WTC11 (cell line): ENCODE results near the gene CLDN5.

Experiments used
- CBFB ChIP-seq: sonication (generic); formaldehyde crosslinking; IDR thresholded peaks from 2 replicates; pipeline ENCODE4 v1.8.1; 2022; ENCODE audit warnings: mild to moderate bottlenecking, low read depth, missing genetic modification reagents
- CREM ChIP-seq: sonication (generic); formaldehyde crosslinking; IDR thresholded peaks from 2 replicates; pipeline ENCODE4 v1.8.1; 2022; ENCODE audit warnings: mild to moderate bottlenecking, missing genetic modification reagents, moderate library complexity
- FOXK1 ChIP-seq: sonication (generic); formaldehyde crosslinking; IDR thresholded peaks from 2 replicates; pipeline ENCODE4 v1.8.0; 2022; ENCODE audit warnings: mild to moderate bottlenecking, moderate library complexity, missing genetic modification reagents
- JUN ChIP-seq: sonication (generic); formaldehyde crosslinking; IDR thresholded peaks from 2 replicates; pipeline ENCODE4 v1.8.0; 2023; ENCODE audit warnings: mild to moderate bottlenecking, missing genetic modification reagents
- OVOL2 ChIP-seq: fragments of 250-450 bp; sonication (Bioruptor Pico); IDR thresholded peaks from 2 replicates; pipeline ENCODE4 v1.9.0; 2021; ENCODE audit warnings: mild to moderate bottlenecking, borderline replicate concordance
- SMAD3 ChIP-seq: sonication (generic); formaldehyde crosslinking; IDR thresholded peaks from 2 replicates; pipeline ENCODE4 v1.8.0; 2022; ENCODE audit warnings: missing genetic modification reagents, mild to moderate bottlenecking, borderline replicate concordance
- USF1 ChIP-seq: sonication (generic); formaldehyde crosslinking; IDR thresholded peaks from 2 replicates; pipeline ENCODE4 v1.8.0; 2022; ENCODE audit warnings: mild to moderate bottlenecking, missing genetic modification reagents
- ZMAT4 ChIP-seq: fragments of 250-450 bp; sonication (Bioruptor Pico); IDR thresholded peaks from 2 replicates; pipeline ENCODE4 v1.9.0; 2021; ENCODE audit warnings: mild to moderate bottlenecking
- ZNF317 ChIP-seq: sonication (generic); formaldehyde crosslinking; IDR thresholded peaks from 2 replicates; pipeline ENCODE4 v1.8.1; 2023; ENCODE audit warnings: low read depth, mild to moderate bottlenecking, moderate library complexity, missing genetic modification reagents, borderline replicate concordance
- TF ChIP-seq, protein P1 (sequence below): fragments of 200-600 bp; IDR thresholded peaks from 2 replicates; pipeline ENCODE4 v1.8.0; 2022; ENCODE audit warnings: antibody characterized with exemption

DNA sequence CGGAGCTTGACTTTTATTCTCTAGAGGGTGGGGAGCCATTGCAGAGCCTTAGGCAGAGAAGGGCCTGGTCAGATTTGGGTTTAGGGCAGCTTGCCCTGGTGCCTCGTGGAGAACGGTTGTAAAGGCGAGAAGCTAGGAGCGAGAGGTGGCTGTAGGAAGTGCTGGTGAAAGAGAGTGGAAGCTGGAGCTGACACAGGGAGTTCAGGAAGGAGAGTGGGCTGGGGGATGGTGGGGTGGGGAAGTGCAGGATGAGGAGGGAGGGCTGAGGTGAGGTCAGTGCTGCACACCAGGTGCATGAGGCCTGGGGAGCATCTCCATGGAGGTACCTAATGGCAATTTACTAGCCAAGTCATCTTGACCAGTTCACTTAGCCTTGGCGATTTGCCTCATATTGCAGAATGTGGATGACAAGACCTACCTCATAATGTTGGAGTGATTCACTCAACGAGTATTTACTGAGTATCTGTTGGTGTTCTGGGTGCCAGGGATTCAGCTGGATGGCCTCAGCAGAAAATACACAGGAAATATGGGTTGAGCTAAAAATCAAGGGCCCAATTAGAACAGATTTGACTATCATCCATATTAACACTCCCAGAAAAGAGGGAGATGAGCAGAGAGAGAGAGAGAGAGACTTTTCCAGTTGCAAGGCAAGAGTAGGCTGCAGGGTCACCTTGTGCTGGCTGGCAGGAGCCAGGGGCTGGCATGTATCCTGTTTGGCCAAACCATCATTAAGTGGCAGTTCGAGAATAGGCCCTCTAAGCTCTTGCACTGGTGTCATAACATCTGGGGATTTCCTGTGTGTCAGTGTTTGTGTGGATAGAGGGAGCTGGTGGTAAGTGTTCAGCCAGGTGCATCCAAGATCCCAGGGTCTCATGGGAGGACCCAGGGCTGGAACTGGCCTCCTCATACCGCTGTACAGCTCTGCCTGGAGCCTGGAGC, 44.4 kb upstream of the CLDN5 start:
- TF ChIP-seq, protein P1, sequence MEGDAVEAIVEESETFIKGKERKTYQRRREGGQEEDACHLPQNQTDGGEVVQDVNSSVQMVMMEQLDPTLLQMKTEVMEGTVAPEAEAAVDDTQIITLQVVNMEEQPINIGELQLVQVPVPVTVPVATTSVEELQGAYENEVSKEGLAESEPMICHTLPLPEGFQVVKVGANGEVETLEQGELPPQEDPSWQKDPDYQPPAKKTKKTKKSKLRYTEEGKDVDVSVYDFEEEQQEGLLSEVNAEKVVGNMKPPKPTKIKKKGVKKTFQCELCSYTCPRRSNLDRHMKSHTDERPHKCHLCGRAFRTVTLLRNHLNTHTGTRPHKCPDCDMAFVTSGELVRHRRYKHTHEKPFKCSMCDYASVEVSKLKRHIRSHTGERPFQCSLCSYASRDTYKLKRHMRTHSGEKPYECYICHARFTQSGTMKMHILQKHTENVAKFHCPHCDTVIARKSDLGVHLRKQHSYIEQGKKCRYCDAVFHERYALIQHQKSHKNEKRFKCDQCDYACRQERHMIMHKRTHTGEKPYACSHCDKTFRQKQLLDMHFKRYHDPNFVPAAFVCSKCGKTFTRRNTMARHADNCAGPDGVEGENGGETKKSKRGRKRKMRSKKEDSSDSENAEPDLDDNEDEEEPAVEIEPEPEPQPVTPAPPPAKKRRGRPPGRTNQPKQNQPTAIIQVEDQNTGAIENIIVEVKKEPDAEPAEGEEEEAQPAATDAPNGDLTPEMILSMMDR, result no peak
- TF ChIP-seq FOXK1 (CRISPR knock-in tag) (no peak), CBFB (no peak), JUN (no peak), OVOL2 (CRISPR knock-in tag) (no peak), SMAD3 (CRISPR knock-in tag) (no peak), ZMAT4 (CRISPR knock-in tag) (no peak), USF1 (CRISPR knock-in tag) (no peak), CREM (CRISPR knock-in tag) (no peak), ZNF317 (CRISPR knock-in tag) (no peak)
